SW480 (cell line): Measurements from ENCODE around the gene CD99.
"Not testable (repeated sequence)": the region's sequence is repeated elsewhere in the genome, so short reads cannot be mapped to it uniquely, and the experiment has no call there.

Source experiments
- DNase-seq: peaks from one replicate; pipeline ENCODE4 v3.0.0-alpha.2; 2016; ENCODE audit warnings: low spot score

The CD99 gene

DNA sequence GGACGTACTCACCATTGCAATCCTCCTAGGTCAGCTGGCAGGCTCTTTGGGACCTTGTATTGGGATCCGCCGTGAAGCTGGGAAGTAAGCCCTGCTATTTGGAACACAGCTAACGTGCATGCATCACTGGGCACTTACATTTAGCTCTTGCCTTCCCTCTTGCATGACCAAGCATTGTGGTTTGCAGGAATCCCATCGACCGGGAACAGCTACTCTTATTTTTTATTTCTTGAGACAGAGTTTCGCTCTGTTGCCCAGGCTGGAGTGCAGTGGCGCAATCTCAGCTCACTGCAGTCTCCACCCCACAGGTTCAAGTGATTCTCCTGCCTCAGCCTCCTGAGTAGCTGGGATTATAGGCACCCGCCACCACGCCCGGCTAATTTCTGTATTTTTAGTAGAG, 36.2 kb downstream of the CD99 start:
- DNase-seq: not testable (repeated sequence)

- no peak for DNase-seq
Measured at GRCh38 chrX:2732076-2732475, 41.0 kb downstream of the CD99 start.

DNA sequence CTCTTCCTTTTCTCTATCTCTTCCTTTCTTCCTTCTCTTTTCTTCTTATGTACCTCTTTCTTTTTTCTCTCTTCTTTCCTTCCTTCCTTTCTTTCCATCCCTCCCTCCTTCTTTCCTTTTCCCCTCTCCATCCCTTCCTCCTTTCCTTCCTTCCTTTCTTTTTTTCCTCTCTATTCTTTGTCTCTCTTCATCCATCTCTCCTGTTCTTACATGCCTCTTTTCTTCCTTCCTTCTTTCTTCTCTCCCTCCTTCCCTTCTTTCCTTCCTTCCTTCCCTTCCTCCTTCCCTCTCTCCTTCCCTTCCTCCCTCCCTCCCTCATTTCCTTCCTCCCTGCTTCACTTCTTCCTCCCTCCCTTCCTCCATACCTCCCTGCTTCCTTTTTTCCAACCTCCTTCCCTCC, 41.6 kb downstream of the CD99 start:
- no peak for DNase-seq

DNA sequence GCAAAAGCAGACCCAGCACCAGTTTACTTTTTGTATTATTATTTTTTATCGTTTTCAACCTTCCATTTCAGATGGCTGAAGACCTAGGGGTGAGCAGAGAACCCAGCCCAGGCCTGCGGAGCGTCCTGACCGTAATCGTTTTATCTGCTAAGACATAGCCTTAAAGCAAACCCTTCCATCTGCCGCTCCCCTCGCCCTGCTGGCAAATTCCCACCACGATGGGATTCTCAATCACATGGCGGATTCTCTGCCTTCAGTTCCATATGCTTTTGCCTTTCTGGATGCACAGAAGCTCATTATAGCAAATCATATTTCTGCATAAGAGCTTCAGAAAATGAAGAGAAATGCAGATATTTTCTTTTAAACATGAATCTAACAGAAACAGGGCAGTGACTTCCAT, 42.2 kb downstream of the CD99 start:
- no peak for DNase-seq

GRCh38 chrX:2735270-2735669, 44.2 kb downstream of the CD99 start:
- no peak for DNase-seq

- DNase-seq: no peak
Measured at GRCh38 chrX:2740672-2741071, 49.6 kb downstream of the CD99 start.

- DNase-seq: no peak
Measured at GRCh38 chrX:2741386-2741785, 50.3 kb downstream of the CD99 start.

DNA sequence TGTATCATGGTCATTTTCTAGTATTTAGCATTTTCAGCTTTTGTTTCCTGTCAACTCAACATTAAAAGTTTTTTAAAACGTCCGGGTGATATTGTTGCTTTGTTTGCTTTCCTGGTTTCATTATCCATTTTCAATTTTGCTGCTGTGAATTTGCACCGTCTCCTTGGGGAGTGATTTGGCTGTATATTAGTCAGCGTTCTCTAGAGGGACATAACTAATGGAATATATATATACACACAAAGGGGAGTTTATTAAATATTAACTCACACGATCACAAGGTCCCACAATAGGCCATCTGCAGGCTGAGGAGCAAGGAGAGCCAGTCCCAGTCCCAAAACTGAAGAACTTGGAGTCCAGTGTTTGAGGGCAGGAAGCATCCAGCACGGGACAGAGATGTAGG, 55.2 kb downstream of the CD99 start:
- not testable (repeated sequence) for DNase-seq

DNA sequence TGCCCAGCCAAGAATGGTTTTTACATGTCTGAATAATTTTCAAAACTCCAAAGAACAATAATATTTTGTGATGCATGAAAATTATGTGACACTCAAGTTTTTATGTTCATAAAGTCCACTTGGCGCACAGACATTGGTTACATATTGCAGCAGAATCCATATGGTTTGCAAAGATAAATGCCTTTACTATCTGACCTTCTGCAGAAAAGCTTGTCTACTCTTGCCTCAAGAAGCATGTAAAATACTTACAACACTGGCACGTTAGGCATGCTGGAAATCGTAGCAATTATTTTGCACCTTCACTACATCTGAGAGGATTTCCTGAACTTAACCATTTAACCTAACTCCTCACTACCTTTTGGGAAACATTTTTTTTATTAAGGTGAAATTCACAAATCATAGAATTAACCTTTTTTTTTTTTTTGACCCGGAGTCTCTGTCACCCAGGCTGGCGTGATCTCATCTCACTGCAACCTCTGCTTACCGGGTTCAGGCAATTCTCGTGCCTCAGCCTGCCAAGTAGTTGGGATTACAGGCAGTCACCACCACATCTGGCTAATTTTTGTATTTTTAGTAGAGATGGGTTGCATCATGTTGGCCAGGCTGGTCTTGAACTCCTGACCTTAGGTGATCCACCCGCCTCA, 57.2 kb downstream of the CD99 start:
- no peak for DNase-seq

- DNase-seq: no peak
Measured at GRCh38 chrX:2748815-2749188, 57.7 kb downstream of the CD99 start.

GRCh38 chrX:2751291-2751690, 60.2 kb downstream of the CD99 start:
- DNase-seq: no peak

- not testable (repeated sequence) for DNase-seq
Measured at GRCh38 chrX:2751874-2752300, 60.8 kb downstream of the CD99 start, which contains the start of gene XG. TSS of gene XG (plus strand) at chrX:2752040. CDS start at chrX:2752275, 235 bp downstream.

DNA sequence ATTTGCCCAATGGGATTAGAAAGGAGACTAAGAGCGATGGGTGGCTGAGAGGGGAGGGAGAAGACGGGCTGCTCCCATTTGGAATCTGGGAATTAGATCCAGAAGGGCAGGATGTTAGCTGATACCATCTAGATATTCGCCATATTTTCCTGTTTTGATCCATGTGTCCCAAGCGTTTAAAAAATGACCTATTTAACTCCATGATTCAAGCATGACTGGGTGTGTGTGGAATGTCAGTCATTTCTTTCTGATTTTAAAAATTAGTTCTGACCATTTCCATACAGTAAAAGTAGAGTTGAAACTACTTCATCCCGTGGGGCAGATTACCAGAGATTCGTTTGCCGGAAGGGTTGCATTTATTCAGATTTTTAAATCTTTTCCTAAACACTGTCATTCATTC, 61.3 kb downstream of the CD99 start:
- DNase-seq: not testable (repeated sequence)

- not testable (repeated sequence) for DNase-seq
Measured at GRCh38 chrX:2755163-2755715, 64.1 kb downstream of the CD99 start.

- peak; percentile 20 for DNase-seq
Measured at GRCh38 chrX:2756548-2756947, 65.5 kb downstream of the CD99 start.

DNA sequence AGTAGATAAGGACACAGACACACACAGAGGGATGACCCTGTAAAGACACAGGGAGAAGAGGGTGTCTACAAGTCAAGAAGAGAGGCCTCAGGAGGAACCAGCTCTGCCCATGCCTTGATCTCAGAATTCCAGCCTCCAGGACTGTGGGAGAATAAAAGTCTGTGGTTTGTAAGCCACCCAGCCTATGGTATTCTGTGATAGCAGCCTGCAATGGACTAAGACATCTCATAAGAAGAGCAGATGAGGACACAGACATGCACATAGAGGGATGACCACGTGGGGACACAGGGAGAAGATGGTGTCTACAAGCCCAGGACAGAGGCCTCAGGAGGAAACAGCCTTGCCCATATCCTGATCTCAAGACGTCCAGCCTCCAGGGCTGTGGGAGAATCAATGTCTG, 70.2 kb downstream of the CD99 start:
- DNase-seq: no peak

- DNase-seq: not testable (repeated sequence)
Measured at GRCh38 chrX:2762671-2763070, 71.6 kb downstream of the CD99 start.

DNA sequence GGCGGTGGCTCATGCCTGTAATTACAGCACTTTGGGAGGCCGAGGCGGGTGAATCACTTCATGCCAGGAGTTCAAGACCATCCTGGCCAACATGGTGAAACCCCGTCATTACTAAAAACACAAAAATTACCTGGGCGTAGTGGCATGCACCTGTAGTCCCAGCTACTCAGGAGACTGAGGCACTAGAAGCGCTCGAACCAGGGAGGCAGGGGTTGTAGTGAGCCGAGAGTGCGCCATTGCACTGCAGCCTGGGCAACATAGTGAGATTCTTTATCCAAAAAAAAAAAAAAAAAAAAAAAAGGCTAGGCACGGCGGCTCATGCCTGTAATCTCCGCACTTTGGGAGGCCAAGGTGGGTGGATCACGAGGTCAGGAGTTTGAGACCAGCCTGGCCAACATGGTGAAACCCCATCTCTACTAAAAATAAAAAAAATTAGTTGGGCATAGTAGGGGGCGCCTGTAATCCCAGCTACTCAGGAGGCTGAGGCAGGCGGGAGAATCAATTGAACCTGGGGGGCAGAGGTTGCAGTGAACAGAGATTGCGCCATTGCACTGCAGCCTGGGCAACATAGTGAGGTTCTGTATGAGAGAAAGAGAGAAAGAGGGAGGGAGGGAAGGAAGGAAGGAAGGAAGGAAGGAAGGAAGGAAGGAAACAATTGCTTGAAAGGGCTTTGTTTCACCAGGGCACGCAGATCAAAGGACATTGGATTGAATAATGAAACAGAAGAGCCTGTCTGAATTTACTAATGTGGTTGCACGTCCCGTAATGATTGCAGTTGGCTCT, 73.9 kb downstream of the CD99 start:
- DNase-seq: not testable (repeated sequence)

DNA sequence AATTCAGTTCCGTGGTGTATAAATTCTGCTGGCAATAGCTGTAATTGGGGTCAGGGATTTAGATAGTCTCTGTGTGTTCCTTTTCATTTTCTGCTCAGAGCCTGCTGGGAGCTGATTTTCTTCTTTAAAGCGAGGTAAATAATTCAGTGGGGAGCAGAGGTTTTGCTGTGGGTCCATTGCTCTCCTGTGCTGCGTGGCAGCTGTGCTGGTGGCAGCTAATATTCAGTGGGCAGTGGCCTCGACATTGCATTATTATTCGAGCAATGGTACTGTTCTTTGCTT, 74.4 kb downstream of the CD99 start:
- DNase-seq: no peak

GRCh38 chrX:2766906-2767305, 75.8 kb downstream of the CD99 start:
- no peak for DNase-seq

- DNase-seq: peak; percentile 77
Measured at GRCh38 chrX:2767631-2768455, 76.7 kb downstream of the CD99 start.

DNA sequence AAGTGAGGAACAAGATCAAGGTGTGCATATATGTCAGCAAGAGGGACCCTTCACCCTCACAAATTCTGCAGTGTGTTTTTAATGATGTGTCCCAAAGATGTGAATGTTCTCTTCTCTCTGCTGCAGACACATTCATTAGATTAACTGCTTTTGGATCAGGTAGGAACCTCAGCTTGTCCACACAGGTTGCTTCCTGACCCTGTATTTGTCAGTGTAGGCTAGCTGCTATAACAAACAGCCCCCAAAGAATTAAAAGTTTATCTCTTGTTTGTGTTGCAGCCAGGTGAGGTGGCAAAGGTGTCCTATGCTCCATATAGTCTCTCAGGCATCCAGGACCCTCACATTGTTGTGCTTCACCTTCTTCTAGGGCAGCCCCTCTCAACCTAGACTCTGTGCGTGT, 78.5 kb downstream of the CD99 start:
- no peak for DNase-seq
